Fibroblast of lung (primary cell): ENCODE results near the gene POU2F2.

ENCODE experiments used
- EZH2 ChIP-seq: IDR thresholded peaks from 2 replicates; pipeline ENCODE4 v1.5.1; 2012; ENCODE audit warnings: low read length, control low read depth, mild to moderate bottlenecking; ENCODE audit errors: missing control alignments
- TF ChIP-seq, protein P1 (sequence below), 2 donors: IDR thresholded peaks in 1 of 2; conservative IDR thresholded peaks in 1 of 2; 1 replicate in 1 of 2; 2 replicates in 1 of 2; pipeline ENCODE4 v1.5.1; 2011 to 2012; ENCODE audit warnings: low read length in 2 of 2, control low read depth in 1 of 2, inconsistent platforms in 1 of 2, low read depth in 1 of 2, mild to moderate bottlenecking in 1 of 2

DNA sequence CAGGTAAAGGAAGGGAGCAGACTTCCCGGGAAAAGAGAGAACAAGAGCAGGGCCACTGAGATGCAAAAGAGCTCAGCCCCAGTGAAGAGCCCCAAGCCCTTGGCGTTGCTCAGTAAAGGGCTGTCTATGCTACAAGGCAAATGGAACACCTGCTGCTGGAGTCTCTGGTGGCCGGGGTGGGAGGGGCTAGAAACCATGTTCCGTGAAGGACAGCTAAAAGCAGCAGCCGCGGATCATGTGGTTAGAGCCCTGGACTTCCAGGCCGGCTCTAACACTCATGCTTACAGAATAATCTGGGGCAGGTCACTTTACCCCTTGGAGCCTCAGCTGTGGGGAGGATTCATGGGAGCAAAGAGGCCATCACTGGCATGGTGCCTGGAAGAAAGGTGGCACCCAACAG lies 17.8 kb downstream of the POU2F2 start:
- TF ChIP-seq, protein P1, sequence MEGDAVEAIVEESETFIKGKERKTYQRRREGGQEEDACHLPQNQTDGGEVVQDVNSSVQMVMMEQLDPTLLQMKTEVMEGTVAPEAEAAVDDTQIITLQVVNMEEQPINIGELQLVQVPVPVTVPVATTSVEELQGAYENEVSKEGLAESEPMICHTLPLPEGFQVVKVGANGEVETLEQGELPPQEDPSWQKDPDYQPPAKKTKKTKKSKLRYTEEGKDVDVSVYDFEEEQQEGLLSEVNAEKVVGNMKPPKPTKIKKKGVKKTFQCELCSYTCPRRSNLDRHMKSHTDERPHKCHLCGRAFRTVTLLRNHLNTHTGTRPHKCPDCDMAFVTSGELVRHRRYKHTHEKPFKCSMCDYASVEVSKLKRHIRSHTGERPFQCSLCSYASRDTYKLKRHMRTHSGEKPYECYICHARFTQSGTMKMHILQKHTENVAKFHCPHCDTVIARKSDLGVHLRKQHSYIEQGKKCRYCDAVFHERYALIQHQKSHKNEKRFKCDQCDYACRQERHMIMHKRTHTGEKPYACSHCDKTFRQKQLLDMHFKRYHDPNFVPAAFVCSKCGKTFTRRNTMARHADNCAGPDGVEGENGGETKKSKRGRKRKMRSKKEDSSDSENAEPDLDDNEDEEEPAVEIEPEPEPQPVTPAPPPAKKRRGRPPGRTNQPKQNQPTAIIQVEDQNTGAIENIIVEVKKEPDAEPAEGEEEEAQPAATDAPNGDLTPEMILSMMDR (conservative IDR thresholded peaks at IDR 0.05 in 1 of 2, IDR thresholded peaks at IDR 0.05 in 1 of 2; ENCODE audit: low read depth in 1 of 2, low read length in 2 of 2): no peak
- no peak for TF ChIP-seq EZH2
